Subcutaneous abdominal adipose tissue (tissue), 5 donors: Measurements from ENCODE around the gene METRNL.
"Not testable (repeated sequence)": the region's sequence is repeated elsewhere in the genome, so short reads cannot be mapped to it uniquely, and the experiment has no call there.

Source experiments
- H3K27ac ChIP-seq: one replicate; pipeline ENCODE4 v1.7.0; 2013; ENCODE audit warnings: low read depth, mild to moderate bottlenecking, inconsistent platforms, low read length, moderate library complexity
- H3K27me3 ChIP-seq, 5 donors: one replicate each; pipeline ENCODE4 v1.7.0; 2013; ENCODE audit warnings: low read length in 5 of 5, inconsistent platforms in 1 of 5; ENCODE audit not compliant: control insufficient read depth in 5 of 5, insufficient read depth in 4 of 5
- H3K36me3 ChIP-seq, 5 donors: one replicate each; pipeline ENCODE4 v1.7.0; 2013; ENCODE audit warnings: low read length in 5 of 5; ENCODE audit not compliant: control insufficient read depth in 5 of 5, insufficient read depth in 5 of 5
- H3K4me1 ChIP-seq, 5 donors: one replicate each; pipeline ENCODE4 v1.7.0; 2013; ENCODE audit warnings: low read length in 5 of 5, mild to moderate bottlenecking in 3 of 5, moderate library complexity in 1 of 5; ENCODE audit not compliant: control insufficient read depth in 5 of 5, insufficient read depth in 5 of 5
- H3K4me3 ChIP-seq, 5 donors: one replicate each; pipeline ENCODE4 v1.7.0; 2013; ENCODE audit warnings: low read length in 5 of 5, low read depth in 1 of 5
- H3K9ac ChIP-seq, 5 donors: one replicate each; pipeline ENCODE4 v1.7.0; 2013; ENCODE audit warnings: low read length in 5 of 5, mild to moderate bottlenecking in 4 of 5, moderate library complexity in 3 of 5
- H3K9me3 ChIP-seq, 5 donors: one replicate each; pipeline ENCODE4 v1.7.0; 2013; ENCODE audit warnings: low read length in 5 of 5; ENCODE audit not compliant: control insufficient read depth in 5 of 5
- donor health status: healthy.
- donor health status: healthy.
- donor health status: healthy.
- donor health status: healthy.
- donor health status: healthy.

METRNL gene

GRCh38 chr17:83079352-83079747, at the start of gene METRNL:
Gene METRNL (plus strand): TSS chr17:83079609. CDS start chr17:83079816, 207 bp downstream.
- Histone ChIP-seq H3K9me3 (no peaks in the 10 kb centered on the region), H3K27ac (no peak within 1 kb of the TSS), H3K27me3 (peaks cover 0 to 9% (median 0%) of the 10 kb centered on the region in 5 donors), H3K4me1 (peaks cover 8 to 53% (median 47%) of the 10 kb centered on the region in 5 donors), H3K36me3 (peaks cover 0 to 8% (median under 1%) of the 10 kb centered on the region in 5 donors), H3K4me3 (peak within 1 kb of the TSS in 4 of 5 donors; percentile 44 to 85 (median 75)), H3K9ac (peak within 1 kb of the TSS in 3 of 5 donors; percentile 64 to 73 (median 72))

- Histone ChIP-seq H3K9ac (no peak overlapping the region), H3K9me3 (no peaks in the 10 kb centered on the region), H3K4me1 (no peaks in the 10 kb centered on the region), H3K36me3 (peaks cover 0 to 24% (median 9%) of the 10 kb centered on the region in 5 donors), H3K27me3 (no peaks in the 10 kb centered on the region), H3K27ac (no peak overlapping the region), H3K4me3 (no peak overlapping the region)
Observed at GRCh38 chr17:83030432-83030831, 49.0 kb upstream of the METRNL start.

- Histone ChIP-seq H3K9ac (no peak overlapping the region), H3K27ac (no peak overlapping the region), H3K27me3 (no peaks in the 10 kb centered on the region), H3K4me3 (no peak overlapping the region), H3K36me3 (peaks cover 0 to 30% (median 14%) of the 10 kb centered on the region in 5 donors), H3K4me1 (no peaks in the 10 kb centered on the region), H3K9me3 (no peaks in the 10 kb centered on the region)
Observed at GRCh38 chr17:83031321-83031945, 48.0 kb upstream of the METRNL start.

- peaks cover 0 to 35% (median 14%) of the 10 kb centered on the region in 5 donors for H3K36me3 ChIP-seq
- H3K4me3 ChIP-seq, H3K27ac ChIP-seq, H3K27me3 ChIP-seq, H3K9me3 ChIP-seq, H3K4me1 ChIP-seq, H3K9ac ChIP-seq: not testable (repeated sequence)
Observed at GRCh38 chr17:83031946-83032451, 47.4 kb upstream of the METRNL start.

- Histone ChIP-seq H3K4me3 (no peak overlapping the region), H3K27ac (no peak overlapping the region), H3K4me1 (peaks cover 0 to 6% (median 0%) of the 10 kb centered on the region in 5 donors), H3K9ac (no peak overlapping the region), H3K27me3 (no peaks in the 10 kb centered on the region), H3K9me3 (no peaks in the 10 kb centered on the region), H3K36me3 (peaks cover 0 to 43% (median 14%) of the 10 kb centered on the region in 5 donors)
Observed at GRCh38 chr17:83032781-83033180, 46.6 kb upstream of the METRNL start.

- Histone ChIP-seq H3K27me3 (no peaks in the 10 kb centered on the region), H3K4me1 (peaks cover 0 to 6% (median 0%) of the 10 kb centered on the region in 5 donors), H3K27ac (no peak overlapping the region), H3K9me3 (no peaks in the 10 kb centered on the region), H3K4me3 (no peak overlapping the region), H3K36me3 (peaks cover 0 to 37% (median 11%) of the 10 kb centered on the region in 5 donors), H3K9ac (no peak overlapping the region)
Observed at GRCh38 chr17:83034525-83034924, 44.9 kb upstream of the METRNL start.

GRCh38 chr17:83035722-83036121, 43.7 kb upstream of the METRNL start:
- peaks cover 0 to 6% (median 0%) of the 10 kb centered on the region in 5 donors for H3K4me1 ChIP-seq
- no peak overlapping the region for H3K27ac ChIP-seq
- H3K27me3 ChIP-seq, result no peaks in the 10 kb centered on the region
- peaks cover 0 to 32% (median 11%) of the 10 kb centered on the region in 5 donors for H3K36me3 ChIP-seq
- no peaks in the 10 kb centered on the region for H3K9me3 ChIP-seq
- no peak overlapping the region for H3K4me3 ChIP-seq
- H3K9ac ChIP-seq, result no peak overlapping the region

GRCh38 chr17:83036193-83036592, 43.2 kb upstream of the METRNL start:
- H3K9ac ChIP-seq, result no peak overlapping the region
- H3K27me3 ChIP-seq, result no peaks in the 10 kb centered on the region
- H3K4me3 ChIP-seq, result no peak overlapping the region
- peaks cover 2 to 32% (median 11%) of the 10 kb centered on the region in 5 donors for H3K36me3 ChIP-seq
- peaks cover 0 to 6% (median 0%) of the 10 kb centered on the region in 5 donors for H3K4me1 ChIP-seq
- peaks cover 0 to 3% (median 2%) of the 10 kb centered on the region in 5 donors for H3K9me3 ChIP-seq
- no peak overlapping the region for H3K27ac ChIP-seq

GRCh38 chr17:83036666-83037065, 42.7 kb upstream of the METRNL start:
- Histone ChIP-seq H3K9me3 (peaks cover 0 to 8% (median 6%) of the 10 kb centered on the region in 5 donors), H3K27ac (no peak overlapping the region), H3K4me3 (no peak overlapping the region), H3K9ac (peak overlapping the region in 1 of 5 donors; percentile 1), H3K27me3 (no peaks in the 10 kb centered on the region), H3K4me1 (peaks cover 0 to 6% (median 0%) of the 10 kb centered on the region in 5 donors), H3K36me3 (peaks cover 4 to 29% (median 8%) of the 10 kb centered on the region in 5 donors)

GRCh38 chr17:83037084-83037873, 42.1 kb upstream of the METRNL start:
- H3K9me3 ChIP-seq, result peaks cover 0 to 13% (median 12%) of the 10 kb centered on the region in 5 donors
- peaks cover 0 to 6% (median 0%) of the 10 kb centered on the region in 5 donors for H3K4me1 ChIP-seq
- H3K27me3 ChIP-seq, result no peaks in the 10 kb centered on the region
- no peak overlapping the region for H3K4me3 ChIP-seq
- no peak overlapping the region for H3K27ac ChIP-seq
- H3K36me3 ChIP-seq, result peaks cover 4 to 33% (median 9%) of the 10 kb centered on the region in 5 donors
- H3K9ac ChIP-seq, result no peak overlapping the region
